Peyer's patch (tissue), 4 donors: ENCODE results near the gene AGFG1. TPM values are rescaled to one million over a fixed set of nuclear protein-coding genes. Genes with fewer than 3 reads are reported as not detected.
A peak's percentile ranks its signal among the peaks of the same experiment; 100 is the strongest.

Source experiments
- DNase-seq, 3 donors: peaks; one replicate each; pipeline ENCODE4 v3.0.0-alpha.2; 2017 to 2019
- H3K27ac ChIP-seq, 4 donors: fragments of 200-600 bp; sonication (generic); one replicate each; pipeline ENCODE4 v1.5.1; 2016 to 2019
- H3K27me3 ChIP-seq, 2 donors: fragments of 200-600 bp; sonication (generic); one replicate each; pipeline ENCODE4 v1.5.1; 2019
- H3K36me3 ChIP-seq, 3 donors: fragments of 200-600 bp; sonication (generic); one replicate each; pipeline ENCODE4 v1.5.1; 2016 to 2019
- H3K4me1 ChIP-seq, 4 donors: fragments of 200-600 bp; sonication (generic); one replicate each; pipeline ENCODE4 v1.5.1; 2016 to 2019
- H3K4me3 ChIP-seq, 4 donors: fragments of 200-600 bp; sonication (generic); 1 replicate in 3 of 4; 2 replicates in 1 of 4; pipeline ENCODE4 v1.5.1; 2016 to 2019; ENCODE audit warnings: mild to moderate bottlenecking in 1 of 4
- H3K9me3 ChIP-seq, 4 donors: fragments of 200-600 bp; sonication (generic); one replicate each; pipeline ENCODE4 v1.5.1; 2016 to 2019; ENCODE audit warnings: mild to moderate bottlenecking in 1 of 4
- POLR2A ChIP-seq, 2 donors: fragments of 450-650 bp; IDR thresholded peaks; one replicate each; pipeline ENCODE4 v1.5.1; 2017; ENCODE audit warnings: antibody characterized with exemption in 2 of 2, mild to moderate bottlenecking in 2 of 2, moderate library complexity in 2 of 2
- total RNA-seq, 4 donors: library from RNA; depleted of rRNA; stranded (reverse); fragments of >200 nt; gene quantifications; one replicate each; pipeline ENCODE4 v1.1.0, GENCODE V29; 2016
- TF ChIP-seq, protein P1 (sequence below), 6 experiments: fragments of 450-650 bp in 4 of 6; fragments of 200-600 bp in 2 of 6; sonication (generic) in 1 of 6; IDR thresholded peaks; one replicate each; pipeline ENCODE4 v1.5.1; 2017 to 2019; ENCODE audit warnings: antibody characterized with exemption in 6 of 6, mild to moderate bottlenecking in 3 of 6, moderate library complexity in 1 of 6

Gene AGFG1
- total RNA-seq, 4 donors from 2014 or later, result 24.8 to 68.1 (median 62.6) TPM

DNA sequence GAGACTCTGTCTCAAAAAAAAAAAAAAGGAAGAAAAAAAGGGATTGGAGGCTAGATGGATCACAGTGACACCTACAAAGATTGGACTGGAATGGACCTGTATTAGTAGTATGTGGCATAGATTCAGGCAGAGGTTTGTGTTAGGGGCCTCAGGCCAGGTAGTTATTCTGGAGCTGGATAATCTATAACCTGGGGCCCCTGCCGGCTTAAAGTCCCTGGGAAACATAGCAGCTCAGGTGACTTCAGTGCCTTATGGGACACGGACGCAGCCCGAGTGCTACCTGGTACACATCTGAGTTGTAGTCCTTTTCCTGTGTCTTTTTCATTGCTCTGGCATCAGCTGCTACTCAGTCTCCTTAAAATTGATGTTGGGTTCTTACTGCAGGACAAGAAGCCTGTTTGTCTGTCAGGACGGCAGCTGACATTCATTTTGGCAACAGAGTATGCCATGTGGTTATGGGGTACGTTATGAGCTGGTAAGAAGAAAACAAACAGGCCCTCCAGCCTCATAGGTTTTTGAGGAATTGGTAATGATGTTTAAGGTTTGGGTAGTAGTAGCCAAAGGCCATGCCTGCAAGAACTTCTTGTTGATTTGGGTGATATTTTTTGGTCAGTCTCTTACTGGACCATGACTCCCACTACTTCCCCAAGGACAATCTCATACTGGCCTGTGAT lies 27.8 kb downstream of the AGFG1 start:
- no peaks in the 10 kb centered on the region for H3K36me3 ChIP-seq
- H3K4me1 ChIP-seq, result peaks cover 0 to 26% (median 0%) of the 10 kb centered on the region in 4 donors
- DNase-seq, result no peak
- no peak for TF ChIP-seq POLR2A (IDR thresholded peaks at IDR 0.05)
- TF ChIP-seq, protein P1, sequence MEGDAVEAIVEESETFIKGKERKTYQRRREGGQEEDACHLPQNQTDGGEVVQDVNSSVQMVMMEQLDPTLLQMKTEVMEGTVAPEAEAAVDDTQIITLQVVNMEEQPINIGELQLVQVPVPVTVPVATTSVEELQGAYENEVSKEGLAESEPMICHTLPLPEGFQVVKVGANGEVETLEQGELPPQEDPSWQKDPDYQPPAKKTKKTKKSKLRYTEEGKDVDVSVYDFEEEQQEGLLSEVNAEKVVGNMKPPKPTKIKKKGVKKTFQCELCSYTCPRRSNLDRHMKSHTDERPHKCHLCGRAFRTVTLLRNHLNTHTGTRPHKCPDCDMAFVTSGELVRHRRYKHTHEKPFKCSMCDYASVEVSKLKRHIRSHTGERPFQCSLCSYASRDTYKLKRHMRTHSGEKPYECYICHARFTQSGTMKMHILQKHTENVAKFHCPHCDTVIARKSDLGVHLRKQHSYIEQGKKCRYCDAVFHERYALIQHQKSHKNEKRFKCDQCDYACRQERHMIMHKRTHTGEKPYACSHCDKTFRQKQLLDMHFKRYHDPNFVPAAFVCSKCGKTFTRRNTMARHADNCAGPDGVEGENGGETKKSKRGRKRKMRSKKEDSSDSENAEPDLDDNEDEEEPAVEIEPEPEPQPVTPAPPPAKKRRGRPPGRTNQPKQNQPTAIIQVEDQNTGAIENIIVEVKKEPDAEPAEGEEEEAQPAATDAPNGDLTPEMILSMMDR (IDR thresholded peaks at IDR 0.05), result no peak
- H3K27me3 ChIP-seq, result no peaks in the 10 kb centered on the region
- no peak overlapping the region for H3K4me3 ChIP-seq
- no peak overlapping the region for H3K27ac ChIP-seq
- no peaks in the 10 kb centered on the region for H3K9me3 ChIP-seq

DNA sequence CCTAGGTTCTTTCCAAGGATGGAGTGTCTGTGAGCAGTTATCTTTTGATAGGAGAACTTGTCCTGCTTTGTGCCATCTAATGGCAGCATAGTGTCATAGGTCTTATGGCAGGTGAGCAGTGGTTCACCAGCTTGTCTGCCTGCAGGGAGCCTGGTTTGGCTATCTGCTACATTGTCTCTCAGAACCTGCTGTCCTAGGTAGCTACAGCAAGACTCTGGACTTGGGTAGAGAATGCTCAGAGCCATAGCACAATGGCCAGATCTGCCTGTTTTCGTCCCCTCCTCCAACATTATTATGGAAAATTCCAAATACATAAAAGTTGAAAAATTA lies 28.3 kb downstream of the AGFG1 start:
- H3K27ac ChIP-seq, result no peak overlapping the region
- H3K36me3 ChIP-seq, result no peaks in the 10 kb centered on the region
- H3K9me3 ChIP-seq, result no peaks in the 10 kb centered on the region
- H3K4me1 ChIP-seq, result peaks cover 0 to 29% (median 1%) of the 10 kb centered on the region in 4 donors
- DNase-seq, result no peak
- TF ChIP-seq, protein P1 (IDR thresholded peaks at IDR 0.05), result peak in 2 of 6 experiments; percentile 13 to 18
- no peak for TF ChIP-seq POLR2A (IDR thresholded peaks at IDR 0.05)
- H3K4me3 ChIP-seq, result no peak overlapping the region
- H3K27me3 ChIP-seq, result no peaks in the 10 kb centered on the region

DNA sequence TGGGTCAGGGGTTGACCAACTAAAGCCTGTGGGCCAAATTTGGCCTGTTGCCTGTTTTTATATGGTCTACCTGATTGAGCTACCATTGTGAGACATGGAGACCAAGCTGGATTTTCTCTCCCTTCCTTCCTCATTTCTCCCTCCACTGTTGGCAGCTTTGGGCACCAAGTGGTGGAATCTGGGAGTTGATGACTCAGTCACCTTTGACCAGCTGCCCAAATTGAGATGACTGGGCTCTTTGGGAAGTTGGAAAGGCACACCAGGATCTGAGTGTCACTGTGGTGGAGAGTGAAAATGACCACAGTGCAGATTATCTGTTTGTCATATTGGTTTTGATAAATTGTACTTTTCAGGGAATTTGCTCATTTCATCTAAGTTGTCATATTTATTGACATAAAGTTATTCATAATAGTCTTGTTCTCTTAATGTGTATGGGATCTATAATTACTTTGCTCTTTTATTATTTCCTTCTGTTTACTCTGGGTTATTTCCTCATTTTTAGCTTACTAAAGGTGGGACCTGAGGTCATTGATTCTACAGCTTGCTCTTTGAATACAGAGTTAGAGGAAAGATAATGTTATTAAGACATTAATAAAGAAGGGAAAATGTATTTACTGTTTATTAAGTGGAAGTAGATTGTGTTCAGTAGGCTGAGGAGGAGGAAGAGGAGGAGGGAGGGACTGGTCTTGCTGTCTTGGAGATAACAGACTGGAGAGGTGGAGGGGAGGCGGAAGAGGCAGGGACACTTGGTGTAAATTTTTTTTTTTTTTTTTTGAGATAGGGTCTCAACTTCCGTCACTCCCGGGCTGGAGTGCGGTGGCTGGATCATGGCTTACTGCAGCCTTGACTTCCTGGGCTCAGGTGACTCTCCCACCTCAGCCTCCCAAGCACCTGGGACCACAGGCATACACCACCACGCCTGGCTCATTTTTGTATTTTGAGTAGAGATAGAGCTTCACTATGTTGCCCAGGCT lies 31.8 kb downstream of the AGFG1 start:
- Histone ChIP-seq H3K27me3 (no peaks in the 10 kb centered on the region), H3K4me3 (no peak overlapping the region), H3K36me3 (no peaks in the 10 kb centered on the region), H3K27ac (peak overlapping the region in 1 of 4 donors; percentile 37), H3K4me1 (peaks cover 0 to 47% (median 4%) of the 10 kb centered on the region in 4 donors), H3K9me3 (no peaks in the 10 kb centered on the region)
- DNase-seq, result peak in 1 of 3 donors; percentile 63
- TF ChIP-seq, protein P1 (IDR thresholded peaks at IDR 0.05), result peak in 1 of 6 experiments; percentile 5
- TF ChIP-seq POLR2A (IDR thresholded peaks at IDR 0.05), result no peak

DNA sequence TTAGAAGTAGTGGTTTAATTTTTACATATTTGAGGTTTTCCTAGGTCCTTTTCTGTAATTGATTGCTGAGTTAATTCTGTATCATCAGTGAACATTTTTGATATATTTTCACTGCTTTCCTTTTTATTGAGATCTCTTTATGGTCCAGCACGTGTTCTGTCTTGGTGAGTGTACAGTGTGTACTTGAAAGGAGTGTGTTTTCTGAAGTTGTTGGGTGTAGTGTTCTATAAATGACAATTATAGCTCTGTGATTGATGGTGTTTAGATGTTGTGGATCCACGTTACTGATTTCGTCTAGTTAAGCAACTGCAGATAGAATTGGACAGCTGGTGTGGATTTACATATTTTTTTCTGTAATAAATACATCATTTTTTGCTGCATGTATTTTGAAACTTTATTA lies 32.7 kb downstream of the AGFG1 start:
- Histone ChIP-seq H3K9me3 (no peaks in the 10 kb centered on the region), H3K4me1 (peaks cover 0 to 54% (median 4%) of the 10 kb centered on the region in 4 donors), H3K27me3 (no peaks in the 10 kb centered on the region), H3K4me3 (no peak overlapping the region), H3K27ac (no peak overlapping the region), H3K36me3 (no peaks in the 10 kb centered on the region)
- no peak for DNase-seq
- TF ChIP-seq POLR2A (IDR thresholded peaks at IDR 0.05), result no peak
- TF ChIP-seq, protein P1 (IDR thresholded peaks at IDR 0.05), result no peak

DNA sequence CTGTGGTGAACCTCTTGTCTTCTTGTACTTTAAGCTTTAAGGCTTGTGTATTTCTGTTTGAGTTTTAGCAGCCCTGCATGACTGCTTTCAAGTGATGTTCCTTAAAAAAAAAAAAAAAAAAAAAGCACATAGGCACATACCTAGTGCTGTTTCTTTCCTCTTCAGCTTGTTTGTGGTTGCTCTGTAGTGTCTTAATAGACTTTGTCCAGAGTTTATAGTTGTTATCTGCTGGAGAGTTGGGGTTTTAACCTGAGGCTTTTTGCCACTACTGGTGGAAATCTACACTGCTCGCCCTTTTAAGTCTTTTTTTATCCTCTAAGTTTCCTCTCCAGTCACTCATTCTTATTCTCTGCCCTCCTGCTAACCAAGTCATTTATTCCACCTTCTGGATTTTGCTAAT lies 34.5 kb downstream of the AGFG1 start:
- H3K27me3 ChIP-seq, result no peaks in the 10 kb centered on the region
- no peak overlapping the region for H3K27ac ChIP-seq
- H3K9me3 ChIP-seq, result no peaks in the 10 kb centered on the region
- no peaks in the 10 kb centered on the region for H3K36me3 ChIP-seq
- TF ChIP-seq POLR2A (IDR thresholded peaks at IDR 0.05), result no peak
- TF ChIP-seq, protein P1 (IDR thresholded peaks at IDR 0.05), result no peak
- peaks cover 0 to 72% (median 4%) of the 10 kb centered on the region in 4 donors for H3K4me1 ChIP-seq
- no peak overlapping the region for H3K4me3 ChIP-seq
- DNase-seq, result no peak
